ENCODE data around the gene PGAM1.

PGAM1 gene

DNA sequence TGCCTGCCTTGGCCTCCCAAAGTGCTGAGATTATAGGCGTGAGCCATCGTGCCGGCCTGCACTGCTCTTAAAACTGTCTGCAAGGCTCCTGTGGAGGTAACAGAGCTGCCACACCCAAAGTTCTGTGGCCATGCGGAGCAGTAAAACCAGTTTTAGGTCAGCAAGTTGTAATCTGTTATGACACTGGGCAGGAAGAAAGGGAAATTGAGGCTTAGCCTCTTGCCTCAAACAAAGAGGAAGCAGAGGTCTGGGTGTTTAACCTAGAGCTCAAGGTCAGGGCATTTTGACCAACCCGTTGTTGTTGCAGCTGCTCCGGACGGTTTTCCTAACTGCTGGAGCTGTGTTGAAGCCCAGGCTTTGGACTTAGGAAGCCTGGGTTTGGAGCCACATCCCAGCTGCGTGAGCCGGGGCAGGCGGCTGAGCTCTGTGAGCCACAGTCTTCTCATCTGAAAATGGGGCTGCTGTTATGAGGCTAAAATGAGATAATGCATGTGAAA lies 17.4 kb upstream of the PGAM1 start:
- peak; percentile 78 for DNase-seq

DNA sequence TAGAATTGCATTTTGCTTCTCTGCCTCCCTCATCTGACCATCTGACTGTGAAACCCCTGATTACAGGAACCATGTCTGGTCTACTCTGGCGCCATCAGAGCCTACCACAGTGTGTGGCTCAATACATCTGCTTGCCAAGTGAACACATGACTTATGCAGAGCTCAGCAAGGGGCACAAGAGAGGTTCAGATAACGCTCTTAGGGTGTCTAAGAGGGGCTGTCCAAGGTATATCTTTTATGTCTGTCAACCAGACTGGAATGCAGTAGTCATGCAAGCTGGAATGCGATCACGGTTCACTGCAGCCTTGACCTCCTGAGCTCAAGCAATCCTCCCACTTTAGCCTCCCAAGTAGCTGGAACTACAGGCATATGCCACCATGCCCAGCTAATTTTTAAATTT lies 14.6 kb upstream of the PGAM1 start:
- DNase-seq: peak; percentile 20

GRCh38 chr10:97412891-97413304 lies 13.1 kb upstream of the PGAM1 start:
- DNase-seq: no peak

DNA sequence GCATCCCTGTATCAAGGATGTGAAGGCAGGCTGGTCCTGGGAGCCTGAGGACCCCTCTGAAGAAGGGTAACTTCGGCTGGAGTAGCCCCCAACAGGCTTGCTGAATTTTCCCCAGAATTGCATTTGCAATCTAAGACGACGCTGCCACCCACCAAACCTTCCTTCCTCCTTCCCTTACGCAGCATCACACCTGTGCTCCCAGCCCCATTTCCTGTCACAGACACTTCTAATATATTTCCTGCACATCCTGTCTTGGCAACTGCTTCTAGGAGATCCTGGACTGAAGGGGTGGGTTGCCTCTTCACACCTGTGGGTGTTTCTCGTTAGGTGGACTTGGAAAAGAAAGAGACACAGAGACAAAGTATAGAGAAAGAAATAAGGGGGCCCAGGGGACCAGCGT lies 9.4 kb upstream of the PGAM1 start:
- no peak for DNase-seq

DNA sequence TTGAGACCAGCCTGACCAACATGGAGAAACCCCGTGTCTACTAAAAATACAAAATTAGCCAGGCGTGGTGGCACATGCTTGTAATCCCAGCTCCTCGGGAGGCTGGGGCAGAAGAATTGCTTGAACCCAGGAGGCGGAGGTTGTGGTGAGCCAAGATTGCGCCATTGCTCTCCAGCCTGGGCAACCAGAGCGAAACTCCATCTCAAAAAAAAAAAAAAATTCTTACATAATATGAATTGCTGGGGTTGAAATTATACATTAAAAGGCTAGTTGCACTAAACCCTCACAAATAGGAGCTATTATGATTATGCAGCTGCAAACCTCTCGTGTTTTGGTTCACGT lies 2.3 kb upstream of the PGAM1 start:
- peak; percentile 54 for DNase-seq

- DNase-seq: no peak
Observed at GRCh38 chr10:97426776-97427570, 982 bp downstream of the PGAM1 start.

DNA sequence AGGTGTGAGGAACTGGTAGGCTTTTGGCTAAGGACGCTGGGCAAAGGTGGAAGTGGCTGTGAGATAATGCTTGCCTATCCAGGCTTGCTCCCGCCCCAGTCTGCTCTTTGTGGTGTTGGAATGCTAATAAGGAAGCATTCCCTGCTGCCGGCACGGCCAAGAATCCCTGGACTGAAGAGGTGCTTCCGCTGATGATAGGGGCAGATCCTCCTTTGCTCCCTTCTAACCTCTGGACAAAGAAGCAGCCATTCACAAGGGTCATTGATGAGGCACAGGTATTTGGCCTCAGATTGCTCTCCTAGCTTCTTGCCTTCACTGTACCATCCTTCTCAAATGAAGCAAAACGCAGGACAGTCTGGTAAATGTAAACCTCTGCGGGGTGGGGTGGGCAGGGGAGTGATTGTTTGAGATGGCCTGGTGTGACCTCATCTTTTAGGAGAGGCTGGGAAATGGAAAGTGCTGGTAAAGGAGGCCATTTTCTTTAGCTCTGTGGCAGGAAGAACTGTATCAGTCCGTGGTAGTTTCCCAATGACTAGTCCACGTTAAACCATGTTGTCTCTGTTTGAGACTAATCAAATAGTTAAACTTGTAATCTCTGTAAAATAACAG lies 1.7 kb downstream of the PGAM1 start:
- no peak for DNase-seq

GRCh38 chr10:97428572-97428981 lies 2.6 kb downstream of the PGAM1 start:
- DNase-seq: peak; percentile 61

GRCh38 chr10:97434055-97434454 lies 8.1 kb downstream of the PGAM1 start:
- no peak for DNase-seq

- DNase-seq: no peak
Observed at GRCh38 chr10:97434557-97434956, 8.6 kb downstream of the PGAM1 start.

- DNase-seq: no peak
Observed at GRCh38 chr10:97435211-97435610, 9.2 kb downstream of the PGAM1 start.

- DNase-seq: no peak
Observed at GRCh38 chr10:97442277-97442676, 16.3 kb downstream of the PGAM1 start.

DNA sequence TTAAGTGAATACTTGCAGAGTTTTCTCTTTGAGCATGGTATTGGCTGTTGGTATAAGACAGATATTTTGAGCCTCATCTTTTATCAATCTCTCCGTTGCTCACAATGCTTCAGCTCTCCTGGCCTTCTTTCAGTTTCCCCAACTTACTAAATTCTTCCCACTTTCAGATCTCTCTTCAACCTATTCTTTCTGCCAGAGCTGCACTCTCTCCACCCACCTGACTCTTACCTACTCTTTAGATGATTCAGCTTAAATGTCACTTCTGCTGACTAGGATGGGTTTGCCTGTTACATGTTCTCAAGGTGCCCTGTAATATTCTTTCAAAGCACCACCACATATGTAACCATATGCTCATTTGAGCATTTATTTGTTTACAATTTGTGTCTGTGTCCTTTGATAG lies 18.2 kb downstream of the PGAM1 start:
- no peak for DNase-seq

DNA sequence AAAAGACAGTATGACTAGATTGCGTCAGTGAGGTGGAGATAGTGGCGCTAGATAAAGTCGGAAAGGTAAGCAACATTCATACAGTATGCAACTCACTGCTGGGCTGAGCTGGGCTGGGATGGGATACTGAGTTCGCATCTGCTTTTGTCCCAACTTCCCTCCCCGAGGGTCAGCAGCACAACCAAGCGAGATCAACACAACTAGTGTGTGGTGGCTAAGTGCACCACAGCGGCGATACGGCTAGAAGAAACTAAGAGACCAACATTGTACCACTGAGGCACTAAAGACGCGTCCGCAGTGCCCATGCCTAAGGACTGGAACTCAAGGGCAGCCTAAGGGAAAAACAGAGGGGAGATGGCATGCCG lies 19.3 kb downstream of the PGAM1 start:
- DNase-seq: no peak

GRCh38 chr10:97445722-97446639 lies 20.0 kb downstream of the PGAM1 start, which contains the start of the genes EXOSC1 and ZDHHC16:
Gene EXOSC1, minus strand, starts transcription at chr10:97446006. Its CDS starts 21 bp downstream, at chr10:97445985.
Gene ZDHHC16, plus strand, starts transcription at chr10:97446175. Its CDS starts 5,501 bp downstream, at chr10:97451676.
- DNase-seq: peak; percentile 91

DNA sequence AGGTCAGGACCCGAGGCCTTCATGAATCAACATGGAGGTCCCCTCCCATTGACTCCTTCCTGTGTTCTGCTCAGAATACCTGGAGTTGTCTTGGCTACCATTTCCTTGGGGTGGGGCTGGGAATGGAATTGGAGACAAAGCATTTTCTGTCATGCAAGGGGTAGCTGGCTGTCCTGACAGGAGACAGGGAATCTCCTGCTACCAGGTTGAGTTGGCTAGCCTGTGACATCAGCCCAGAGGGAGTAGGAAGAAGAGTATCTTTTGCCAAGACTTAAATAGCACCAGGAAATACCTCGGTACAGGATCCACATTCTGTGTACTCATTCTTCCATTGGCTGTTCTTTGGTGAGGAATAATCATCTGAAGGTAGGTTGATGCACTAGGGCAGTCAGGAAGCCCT lies 24.8 kb downstream of the PGAM1 start:
- DNase-seq: no peak

DNA sequence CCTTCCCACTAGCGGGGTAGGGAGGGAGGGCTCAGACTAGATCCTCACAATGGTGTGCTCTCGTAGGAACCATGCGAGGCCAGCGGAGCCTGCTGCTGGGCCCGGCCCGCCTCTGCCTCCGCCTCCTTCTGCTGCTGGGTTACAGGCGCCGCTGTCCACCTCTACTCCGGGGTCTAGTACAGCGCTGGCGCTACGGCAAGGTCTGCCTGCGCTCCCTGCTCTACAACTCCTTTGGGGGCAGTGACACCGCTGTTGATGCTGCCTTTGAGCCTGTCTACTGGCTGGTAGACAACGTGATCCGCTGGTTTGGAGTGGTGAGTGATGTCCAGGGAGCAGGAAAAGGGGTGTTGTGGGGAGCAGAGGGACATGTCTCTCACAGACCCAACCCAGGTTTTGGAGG lies 25.6 kb downstream of the PGAM1 start:
- no peak for DNase-seq

DNA sequence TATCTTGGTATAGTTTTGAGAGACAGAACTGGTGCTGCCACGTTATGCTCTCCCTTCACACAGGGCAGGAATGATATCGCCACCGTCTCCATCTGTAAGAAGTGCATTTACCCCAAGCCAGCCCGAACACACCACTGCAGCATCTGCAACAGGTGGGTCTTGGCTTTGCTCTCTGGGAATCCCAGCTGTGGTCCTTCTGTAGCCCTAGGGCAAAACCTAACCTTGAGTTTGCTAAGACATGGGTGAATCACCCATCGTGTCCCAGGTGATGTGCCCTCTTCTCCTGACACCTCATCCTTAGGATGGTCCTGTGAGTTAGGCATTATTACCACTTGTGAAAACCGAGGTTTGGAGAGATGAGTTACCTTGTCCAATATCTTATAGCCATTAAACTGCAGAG lies 26.4 kb downstream of the PGAM1 start:
- no peak for DNase-seq

DNA sequence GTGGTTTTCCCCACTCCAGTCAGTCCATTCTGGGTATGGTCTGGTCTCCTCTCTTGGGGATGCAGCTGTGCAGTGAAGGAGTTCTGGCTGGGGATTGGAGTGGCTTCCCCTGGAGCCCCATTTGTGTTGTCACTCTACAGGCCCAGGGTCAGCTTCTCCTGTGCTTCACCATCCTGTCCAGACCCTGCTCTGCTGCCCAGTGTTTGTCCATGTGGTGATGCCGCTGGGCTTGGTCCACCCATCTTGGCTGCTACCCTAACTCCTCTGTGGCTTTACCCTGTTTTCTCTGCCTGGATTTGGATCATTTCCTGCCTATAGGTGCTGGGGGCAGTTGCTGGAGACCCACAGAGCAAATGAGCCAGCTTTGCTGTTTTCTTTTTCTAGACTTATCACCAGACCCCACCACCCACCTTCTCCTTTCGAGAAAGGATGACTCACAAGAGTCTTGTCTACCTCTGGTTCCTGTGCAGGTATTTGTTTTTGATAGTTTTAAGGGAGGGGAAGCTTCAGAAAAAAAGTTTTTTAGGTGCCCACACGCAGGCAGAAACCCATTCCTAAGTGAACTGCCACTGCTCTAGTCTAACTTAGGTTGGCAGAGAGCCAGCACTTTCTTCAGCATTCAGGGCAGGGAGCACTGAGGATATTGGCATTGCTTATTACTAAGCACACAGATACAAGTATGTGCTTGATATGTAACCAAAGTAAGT lies 28.5 kb downstream of the PGAM1 start:
- no peak for DNase-seq

DNA sequence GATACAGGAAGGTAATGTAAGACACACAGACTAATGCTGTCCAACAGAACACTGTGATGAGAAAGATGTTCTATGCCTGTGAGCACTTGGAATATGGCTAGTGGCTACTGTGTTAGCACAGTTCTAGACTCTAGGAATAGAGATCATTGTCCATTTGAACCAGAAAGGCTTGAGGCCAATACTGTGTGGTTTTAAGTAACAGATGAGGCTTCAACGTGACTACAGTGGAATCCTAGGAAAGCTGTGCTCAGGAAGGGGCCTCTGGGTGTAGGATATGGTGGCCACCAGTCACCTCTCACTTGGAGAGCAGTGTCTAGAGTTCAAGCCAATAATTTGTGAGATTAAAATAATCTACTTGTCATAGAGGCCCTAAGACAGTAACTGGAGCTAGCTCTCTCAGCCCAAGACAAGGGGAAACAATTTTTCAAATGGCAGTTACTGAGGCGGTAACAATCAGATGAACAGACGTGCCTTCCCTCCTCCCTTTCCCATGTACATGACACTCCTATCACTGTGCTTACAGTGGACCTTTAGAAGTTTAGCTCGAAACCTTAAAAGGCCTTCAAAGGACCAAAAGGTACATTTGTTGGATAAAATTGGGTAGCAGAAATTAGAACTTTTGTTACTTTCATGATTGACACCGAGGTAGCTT lies 30.2 kb downstream of the PGAM1 start:
- DNase-seq: no peak

DNA sequence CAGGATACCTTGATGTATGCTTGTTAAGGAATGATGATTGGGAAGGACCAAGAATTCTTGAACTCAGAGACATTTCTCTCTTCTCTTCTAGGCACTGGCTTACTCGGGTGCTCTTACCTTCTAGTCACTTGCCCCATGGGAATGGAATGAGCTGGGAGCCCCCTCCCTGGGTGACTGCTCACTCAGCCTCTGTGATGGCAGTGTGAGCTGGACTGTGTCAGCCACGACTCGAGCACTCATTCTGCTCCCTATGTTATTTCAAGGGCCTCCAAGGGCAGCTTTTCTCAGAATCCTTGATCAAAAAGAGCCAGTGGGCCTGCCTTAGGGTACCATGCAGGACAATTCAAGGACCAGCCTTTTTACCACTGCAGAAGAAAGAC lies 30.7 kb downstream of the PGAM1 start:
- DNase-seq: no peak

DNA sequence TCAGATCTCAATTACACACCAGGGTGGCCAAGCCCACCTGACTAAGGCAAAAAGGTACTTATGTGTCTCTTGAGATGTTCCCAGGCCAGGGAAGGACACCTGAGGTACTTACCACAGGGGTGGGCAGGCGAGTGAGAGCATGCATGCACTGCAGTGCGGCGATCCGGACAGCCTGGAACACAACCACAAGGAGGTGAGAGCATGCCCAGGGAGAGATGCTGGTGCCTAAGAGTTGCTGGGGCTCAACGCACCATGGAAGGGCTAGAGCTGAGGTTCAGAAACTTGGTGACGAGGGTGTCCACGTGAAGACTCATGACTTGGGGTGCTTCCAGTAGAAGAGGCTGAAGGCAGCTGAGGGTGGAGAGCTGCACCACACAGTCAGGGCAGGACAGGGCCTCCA lies 33.1 kb downstream of the PGAM1 start:
- no peak for DNase-seq

Measured in GF-D8 (cell line).